ENCODE results near the gene PIP5K1A. TPM values are rescaled to one million over a fixed set of nuclear protein-coding genes. Genes with fewer than 3 reads are reported as not detected.
"Not testable (repeated sequence)": the region's sequence is repeated elsewhere in the genome, so short reads cannot be mapped to it uniquely, and the experiment has no call there.

PIP5K1A gene
- total RNA-seq, 2 experiments from 2014 or later: 41.7 to 44.7 TPM

DNA sequence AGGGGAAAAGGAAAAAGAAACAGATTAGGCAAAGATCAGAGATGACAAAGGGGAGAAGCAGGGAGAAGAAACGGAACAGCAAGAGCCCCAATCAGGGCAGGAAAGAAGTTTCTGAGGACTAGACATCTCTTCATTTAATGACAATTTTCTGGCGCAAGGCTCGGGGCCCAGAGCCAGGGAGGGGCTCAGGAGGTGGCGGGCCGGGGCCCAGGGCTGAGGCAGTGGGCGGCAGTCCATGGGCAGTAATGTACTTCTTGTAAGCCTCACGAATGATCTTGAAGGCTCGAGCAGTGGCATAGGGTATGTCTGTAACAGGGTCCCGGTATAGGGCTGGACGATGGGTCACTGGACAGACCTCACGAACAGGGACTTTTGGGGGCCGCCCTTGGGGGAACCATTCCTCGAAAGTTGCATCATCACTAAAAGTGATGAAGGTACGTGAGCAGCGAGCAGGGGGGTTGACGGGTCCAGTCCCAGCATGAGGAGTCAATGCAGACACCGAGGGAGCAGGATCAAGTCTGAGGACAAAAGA is 21.8 kb upstream of the PIP5K1A start:
- peaks cover 85% of the 10 kb centered on the region for H3K36me3 Mint-ChIP-seq (ENCODE audit: low read depth)
- no peak overlapping the region for H3K4me3 Mint-ChIP-seq
- DNase-seq (no peak), ATAC-seq (ENCODE audit: poor library complexity) (no peak)
- no peaks in the 10 kb centered on the region for H3K4me1 Mint-ChIP-seq (ENCODE audit: low read depth)
- H3K27ac Mint-ChIP-seq: no peak overlapping the region
- H3K27me3 ChIP-seq (ENCODE audit: control insufficient read depth in 1 of 2, insufficient read depth in 2 of 2, low read length in 2 of 2): no peaks in the 10 kb centered on the region
- no peak for TF ChIP-seq CTCF (IDR thresholded peaks at IDR 0.05)
- H3K4me1 ChIP-seq (ENCODE audit: insufficient read depth, low read length): no peaks in the 10 kb centered on the region
- H3K27ac ChIP-seq (ENCODE audit: low read depth in 1 of 2, low read length in 2 of 2): no peak overlapping the region
- H3K9me3 Mint-ChIP-seq: no peaks in the 10 kb centered on the region
- no peaks in the 10 kb centered on the region for H3K27me3 Mint-ChIP-seq
- H3K4me3 ChIP-seq (ENCODE audit: low read length): no peak overlapping the region
- CTCF ChIA-PET: no interaction called here
- H3K9me3 ChIP-seq (ENCODE audit: control insufficient read depth in 1 of 2, insufficient read depth in 1 of 2, low read length in 2 of 2): no peaks in the 10 kb centered on the region
- intact Hi-C loops (cut with DNase I, micrococcal nuclease): no loop called here
- POLR2A ChIA-PET: no interaction called here
- peaks cover 68% of the 10 kb centered on the region for H3K36me3 ChIP-seq (ENCODE audit: insufficient read depth, low read length)

DNA sequence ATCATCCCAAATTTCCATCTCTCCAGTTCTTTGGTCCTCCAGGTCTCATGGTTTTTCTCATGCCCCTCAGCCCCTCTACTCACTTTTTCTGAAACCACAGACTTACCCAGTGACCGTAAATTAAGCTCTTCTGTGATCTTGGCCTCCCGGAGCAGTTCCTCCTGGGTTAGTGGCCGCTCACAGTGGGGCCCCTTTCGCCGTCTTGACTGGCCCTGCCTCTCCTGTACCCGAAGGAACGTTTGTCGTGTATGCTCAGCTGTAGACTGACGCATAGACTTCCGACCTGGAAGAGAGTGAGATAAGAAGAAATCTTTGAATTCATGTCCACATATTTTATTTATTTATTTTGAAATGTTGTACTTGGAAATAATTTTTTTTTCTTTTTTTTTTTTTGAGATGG is 14.1 kb upstream of the PIP5K1A start:
- Histone ChIP-seq H3K27me3 (ENCODE audit: control insufficient read depth in 1 of 2, insufficient read depth in 2 of 2, low read length in 2 of 2) (no peaks in the 10 kb centered on the region), H3K9me3 (ENCODE audit: control insufficient read depth in 1 of 2, insufficient read depth in 1 of 2, low read length in 2 of 2) (no peaks in the 10 kb centered on the region), H3K4me1 (ENCODE audit: insufficient read depth, low read length) (peaks cover 14% of the 10 kb centered on the region), H3K27ac (ENCODE audit: low read depth in 1 of 2, low read length in 2 of 2) (no peak overlapping the region), H3K4me3 (ENCODE audit: low read length) (no peak overlapping the region), H3K36me3 (ENCODE audit: insufficient read depth, low read length) (peaks cover 57% of the 10 kb centered on the region)
- peaks cover 24% of the 10 kb centered on the region for H3K4me1 Mint-ChIP-seq (ENCODE audit: low read depth)
- H3K27ac Mint-ChIP-seq: no peak overlapping the region
- intact Hi-C loops (cut with DNase I, micrococcal nuclease): no loop called here
- ChIA-PET POLR2A (no interaction called here), CTCF (interaction anchor here (0.7 kb wide), 1 partner anchor 96 kb away, joined by 3 read pairs; no protein-coding TSS in a partner anchor)
- H3K36me3 Mint-ChIP-seq (ENCODE audit: low read depth): peaks cover 75% of the 10 kb centered on the region
- no peak for TF ChIP-seq CTCF (IDR thresholded peaks at IDR 0.05)
- no peak overlapping the region for H3K4me3 Mint-ChIP-seq
- no peaks in the 10 kb centered on the region for H3K27me3 Mint-ChIP-seq
- DNase-seq (no peak), ATAC-seq (ENCODE audit: poor library complexity) (no peak)
- no peaks in the 10 kb centered on the region for H3K9me3 Mint-ChIP-seq

DNA sequence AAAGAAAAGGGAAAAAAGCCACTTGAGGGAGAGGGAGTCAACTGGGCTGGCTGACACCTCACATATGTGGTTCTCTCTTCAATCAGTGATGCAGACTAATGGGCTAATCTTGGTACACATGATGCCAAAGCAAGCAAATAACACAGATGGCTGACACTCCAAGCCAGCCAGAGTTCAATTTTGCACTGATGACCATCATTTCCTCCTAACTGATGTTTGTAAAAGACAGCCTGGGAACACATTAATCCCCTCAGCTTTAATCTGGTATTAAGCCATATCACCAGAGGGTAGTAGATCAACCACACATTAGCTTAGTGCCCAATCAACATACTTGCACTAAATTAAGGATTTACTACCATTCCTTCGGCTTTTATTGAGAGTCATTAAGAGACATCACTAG is 11.1 kb upstream of the PIP5K1A start:
- H3K4me1 ChIP-seq (ENCODE audit: insufficient read depth, low read length): peaks cover 24% of the 10 kb centered on the region
- TF ChIP-seq CTCF (IDR thresholded peaks at IDR 0.05): no peak
- DNase-seq (no peak), ATAC-seq (ENCODE audit: poor library complexity) (no peak)
- H3K27ac Mint-ChIP-seq: no peak overlapping the region
- no peaks in the 10 kb centered on the region for H3K27me3 Mint-ChIP-seq
- H3K4me3 ChIP-seq (ENCODE audit: low read length): no peak overlapping the region
- H3K4me3 Mint-ChIP-seq: peak overlapping the region; percentile 42
- peaks cover 55% of the 10 kb centered on the region for H3K36me3 Mint-ChIP-seq (ENCODE audit: low read depth)
- H3K9me3 ChIP-seq (ENCODE audit: control insufficient read depth in 1 of 2, insufficient read depth in 1 of 2, low read length in 2 of 2): no peaks in the 10 kb centered on the region
- peaks cover 39% of the 10 kb centered on the region for H3K36me3 ChIP-seq (ENCODE audit: insufficient read depth, low read length)
- H3K9me3 Mint-ChIP-seq: no peaks in the 10 kb centered on the region
- H3K4me1 Mint-ChIP-seq (ENCODE audit: low read depth): peaks cover 42% of the 10 kb centered on the region
- intact Hi-C loops (cut with DNase I, micrococcal nuclease): no loop called here
- no peaks in the 10 kb centered on the region for H3K27me3 ChIP-seq (ENCODE audit: control insufficient read depth in 1 of 2, insufficient read depth in 2 of 2, low read length in 2 of 2)
- POLR2A ChIA-PET: no interaction called here
- no peak overlapping the region for H3K27ac ChIP-seq (ENCODE audit: low read depth in 1 of 2, low read length in 2 of 2)
- CTCF ChIA-PET: no interaction called here

GRCh38 chr1:151188667-151189066 is 9.7 kb upstream of the PIP5K1A start:
- H3K9me3 Mint-ChIP-seq; H3K27ac ChIP-seq (ENCODE audit: low read depth in 1 of 2, low read length in 2 of 2); DNase-seq; H3K27me3 Mint-ChIP-seq; ATAC-seq (ENCODE audit: poor library complexity); H3K27me3 ChIP-seq (ENCODE audit: control insufficient read depth in 1 of 2, insufficient read depth in 2 of 2, low read length in 2 of 2); H3K9me3 ChIP-seq (ENCODE audit: control insufficient read depth in 1 of 2, insufficient read depth in 1 of 2, low read length in 2 of 2); intact Hi-C loops (cut with DNase I, micrococcal nuclease): not testable (repeated sequence)
- Histone ChIP-seq H3K4me1 (ENCODE audit: insufficient read depth, low read length) (peaks cover 24% of the 10 kb centered on the region), H3K4me3 (ENCODE audit: low read length) (peak overlapping the region; percentile 75), H3K36me3 (ENCODE audit: insufficient read depth, low read length) (peaks cover 27% of the 10 kb centered on the region)
- Mint-ChIP-seq H3K4me1 (ENCODE audit: low read depth) (peaks cover 42% of the 10 kb centered on the region), H3K27ac (peak overlapping the region; percentile 90), H3K4me3 (peak overlapping the region; percentile 97), H3K36me3 (ENCODE audit: low read depth) (peaks cover 42% of the 10 kb centered on the region)
- POLR2A ChIA-PET: interaction anchor here (1.1 kb wide), 1 partner anchor 13 kb away, joined by 3 read pairs; no protein-coding TSS in a partner anchor
- CTCF ChIA-PET: interaction anchor here (1.4 kb wide), 1 partner anchor 152 kb away, joined by 4 read pairs; no protein-coding TSS in a partner anchor

All from CD4-positive, alpha-beta T cell (primary cell).